ENCODE data around the gene ANO10.
"Not testable (repeated sequence)": the region's sequence is repeated elsewhere in the genome, so short reads cannot be mapped to it uniquely, and the experiment has no call there.

The ANO10 gene

GRCh38 chr3:43559961-43560360 lies 61.9 kb downstream of the ANO10 start:
- no peak for TF ChIP-seq CTCF (IDR thresholded peaks at IDR 0.05; ENCODE audit: borderline replicate concordance, insufficient read depth, low read depth, low read length)
- no peak overlapping the region for H3K4me3 ChIP-seq (ENCODE audit: low read depth, low read length)

- no peak overlapping the region for H3K4me3 ChIP-seq (ENCODE audit: low read depth, low read length)
- no peak for TF ChIP-seq CTCF (IDR thresholded peaks at IDR 0.05; ENCODE audit: borderline replicate concordance, insufficient read depth, low read depth, low read length)
These were observed 63.6 kb downstream of the ANO10 start for GRCh38 chr3:43558171-43558570.

GRCh38 chr3:43549626-43550290 lies 72.1 kb downstream of the ANO10 start:
- no peak overlapping the region for H3K4me3 ChIP-seq (ENCODE audit: low read depth, low read length)
- TF ChIP-seq CTCF (IDR thresholded peaks at IDR 0.05; ENCODE audit: borderline replicate concordance, insufficient read depth, low read depth, low read length): no peak

GRCh38 chr3:43544277-43544676 lies 77.5 kb downstream of the ANO10 start:
- H3K4me3 ChIP-seq (ENCODE audit: low read depth, low read length): not testable (repeated sequence)

GRCh38 chr3:43542328-43543043 lies 79.3 kb downstream of the ANO10 start:
- H3K4me3 ChIP-seq (ENCODE audit: low read depth, low read length): no peak overlapping the region
- no peak for TF ChIP-seq CTCF (IDR thresholded peaks at IDR 0.05; ENCODE audit: borderline replicate concordance, insufficient read depth, low read depth, low read length)

- no peak for TF ChIP-seq CTCF (IDR thresholded peaks at IDR 0.05; ENCODE audit: borderline replicate concordance, insufficient read depth, low read depth, low read length)
- no peak overlapping the region for H3K4me3 ChIP-seq (ENCODE audit: low read depth, low read length)
These were observed 81.2 kb downstream of the ANO10 start for GRCh38 chr3:43540624-43541023.

- no peak for TF ChIP-seq CTCF (IDR thresholded peaks at IDR 0.05; ENCODE audit: borderline replicate concordance, insufficient read depth, low read depth, low read length)
- no peak overlapping the region for H3K4me3 ChIP-seq (ENCODE audit: low read depth, low read length)
These were observed 82.5 kb downstream of the ANO10 start for GRCh38 chr3:43539321-43539720.

Measured in GM12875 (cell line).